ENCODE measurements around the gene GSG1L.

GRCh38 chr16:28087140-28087660 is 23.7 kb upstream of the GSG1L start:
- TF ChIP-seq, protein P1, sequence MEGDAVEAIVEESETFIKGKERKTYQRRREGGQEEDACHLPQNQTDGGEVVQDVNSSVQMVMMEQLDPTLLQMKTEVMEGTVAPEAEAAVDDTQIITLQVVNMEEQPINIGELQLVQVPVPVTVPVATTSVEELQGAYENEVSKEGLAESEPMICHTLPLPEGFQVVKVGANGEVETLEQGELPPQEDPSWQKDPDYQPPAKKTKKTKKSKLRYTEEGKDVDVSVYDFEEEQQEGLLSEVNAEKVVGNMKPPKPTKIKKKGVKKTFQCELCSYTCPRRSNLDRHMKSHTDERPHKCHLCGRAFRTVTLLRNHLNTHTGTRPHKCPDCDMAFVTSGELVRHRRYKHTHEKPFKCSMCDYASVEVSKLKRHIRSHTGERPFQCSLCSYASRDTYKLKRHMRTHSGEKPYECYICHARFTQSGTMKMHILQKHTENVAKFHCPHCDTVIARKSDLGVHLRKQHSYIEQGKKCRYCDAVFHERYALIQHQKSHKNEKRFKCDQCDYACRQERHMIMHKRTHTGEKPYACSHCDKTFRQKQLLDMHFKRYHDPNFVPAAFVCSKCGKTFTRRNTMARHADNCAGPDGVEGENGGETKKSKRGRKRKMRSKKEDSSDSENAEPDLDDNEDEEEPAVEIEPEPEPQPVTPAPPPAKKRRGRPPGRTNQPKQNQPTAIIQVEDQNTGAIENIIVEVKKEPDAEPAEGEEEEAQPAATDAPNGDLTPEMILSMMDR (IDR thresholded peaks at IDR 0.05), result no peak
- TF ChIP-seq POLR2A (IDR thresholded peaks at IDR 0.05), result no peak
